LNCaP clone FGC (cell line): ENCODE results near the gene MAPKAP1.

ENCODE experiments used
- DNase-seq: peaks from one replicate; pipeline ENCODE4 v3.0.0-alpha.2; 2011; ENCODE audit warnings: low read depth
- H3K4me3 ChIP-seq: 2 replicates; pipeline ENCODE4 v1.5.1; 2011; ENCODE audit warnings: mild to moderate bottlenecking, low read depth, low read length, control low read depth
- CTCF ChIP-seq: IDR thresholded peaks from 2 replicates; pipeline ENCODE4 v1.5.1; 2012; ENCODE audit warnings: mild to moderate bottlenecking; ENCODE audit not compliant: control insufficient read depth, insufficient read depth; ENCODE audit errors: extremely low read depth

MAPKAP1 gene

DNA sequence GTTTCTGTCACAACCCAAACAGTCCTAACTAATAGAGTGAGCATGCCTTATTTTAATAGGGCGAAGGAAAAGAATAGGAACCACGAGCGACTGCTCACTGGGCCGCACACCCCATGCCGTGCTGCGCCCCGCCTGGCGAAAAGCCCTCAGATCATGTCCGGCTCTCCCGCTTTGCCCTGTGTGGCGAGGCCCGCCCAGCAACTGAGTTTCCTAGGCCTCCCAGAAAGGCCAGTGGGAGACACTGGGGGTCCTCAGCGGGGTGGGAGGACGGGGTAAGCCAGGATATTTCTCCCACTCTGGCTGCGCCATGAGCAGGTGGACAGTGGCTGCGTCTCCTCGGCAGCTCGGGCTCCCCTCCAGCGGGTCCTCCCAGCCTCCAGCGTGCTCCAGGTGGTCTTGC, 307.3 kb downstream of the MAPKAP1 start:
- DNase-seq = no peak
- no peak overlapping the region for H3K4me3 ChIP-seq
- no peak for TF ChIP-seq CTCF

DNA sequence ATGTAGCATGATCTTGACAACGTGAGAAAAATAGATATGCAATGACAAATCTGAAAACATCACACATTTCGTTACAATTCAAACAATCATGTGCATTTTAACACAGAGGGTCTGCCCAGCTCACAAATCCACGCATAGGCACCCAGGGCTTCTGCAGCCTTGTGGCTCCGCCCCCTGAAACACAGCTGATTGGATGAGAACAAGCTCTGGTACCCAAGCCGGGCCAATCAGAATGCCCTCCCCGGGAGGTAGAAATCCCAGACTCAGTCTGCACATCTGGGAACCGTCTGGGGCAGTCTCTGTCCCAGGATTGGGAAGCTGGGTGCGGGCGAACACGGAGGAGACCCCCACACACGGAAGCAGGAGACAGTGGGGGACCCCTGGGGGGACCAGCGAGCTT, 307.8 kb downstream of the MAPKAP1 start:
- DNase-seq = no peak
- TF ChIP-seq CTCF = no peak

GRCh38 chr9:125398243-125398642, 308.8 kb downstream of the MAPKAP1 start:
- no peak for DNase-seq
- no peak for TF ChIP-seq CTCF
- H3K4me3 ChIP-seq = no peak overlapping the region

More for the DNA sequence above, 307.8 kb downstream of the MAPKAP1 start:
- H3K4me3 ChIP-seq = no peak overlapping the region

GRCh38 chr9:125397736-125398135, 309.3 kb downstream of the MAPKAP1 start:
- no peak for TF ChIP-seq CTCF
- no peak overlapping the region for H3K4me3 ChIP-seq
- no peak for DNase-seq

DNA sequence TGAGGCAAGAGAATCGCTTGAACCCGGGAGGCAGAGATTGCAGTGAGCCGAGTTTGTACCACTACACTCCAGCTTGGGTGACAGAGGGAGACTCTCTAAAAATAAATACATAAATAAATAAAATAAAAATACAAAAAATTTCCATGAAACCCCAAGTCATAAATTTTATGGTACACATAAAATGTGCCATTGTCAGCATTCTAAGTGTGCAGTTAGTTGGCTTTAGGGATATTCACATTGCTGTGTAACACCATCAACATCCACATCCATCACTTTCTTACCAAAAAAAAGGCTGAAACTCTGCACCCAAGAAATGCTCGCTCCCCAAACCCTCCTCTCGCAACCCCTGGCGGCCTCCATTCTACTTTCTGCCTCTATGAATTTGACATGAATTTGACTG, 310.2 kb downstream of the MAPKAP1 start:
- TF ChIP-seq CTCF = no peak
- H3K4me3 ChIP-seq = no peak overlapping the region
- no peak for DNase-seq

DNA sequence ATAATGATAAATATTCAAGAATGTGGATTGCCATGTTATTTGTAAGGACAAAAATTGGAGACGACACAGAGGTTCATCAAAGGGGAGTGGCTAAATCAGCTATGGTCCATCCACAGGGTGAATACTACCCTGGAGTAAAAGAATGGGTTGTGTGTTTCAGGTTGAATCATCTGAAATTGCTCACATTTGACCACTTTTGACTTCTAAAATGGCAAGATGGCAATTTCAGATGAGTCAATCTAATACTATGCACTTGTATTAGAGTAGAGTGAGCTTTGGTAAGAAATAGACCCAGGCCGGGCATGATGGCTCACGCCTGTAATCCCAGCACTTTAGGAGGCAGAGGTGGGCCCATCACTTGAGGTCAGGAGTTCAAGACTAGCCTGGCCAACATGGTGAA, 313.6 kb downstream of the MAPKAP1 start:
- no peak for TF ChIP-seq CTCF
- DNase-seq = no peak
- no peak overlapping the region for H3K4me3 ChIP-seq

DNA sequence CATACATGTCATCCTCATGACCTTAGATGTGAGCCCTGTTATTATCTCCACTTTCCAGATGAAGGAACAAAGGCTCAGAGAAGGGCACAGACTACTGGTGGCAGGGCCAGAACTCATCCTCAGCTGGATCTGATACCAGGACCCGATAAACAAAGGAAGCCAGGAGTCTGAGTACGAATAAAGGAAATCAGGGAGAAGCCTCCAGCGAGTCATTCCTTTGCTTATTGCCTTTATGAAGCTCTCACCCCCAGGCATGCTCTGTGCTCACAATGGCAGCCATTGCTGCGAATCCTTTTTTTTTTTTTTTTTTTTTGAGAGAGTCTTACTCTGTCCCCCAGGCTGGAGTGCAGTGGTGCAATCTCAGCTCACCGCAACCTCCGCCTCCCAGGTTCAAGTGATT, 315.3 kb downstream of the MAPKAP1 start:
- TF ChIP-seq CTCF = no peak
- no peak for DNase-seq
- H3K4me3 ChIP-seq = no peak overlapping the region
